UCSD-AML1 (cell line): Measurements from ENCODE around the gene SLC25A39.
"Not testable (repeated sequence)": the region's sequence is repeated elsewhere in the genome, so short reads cannot be mapped to it uniquely, and the experiment has no call there.

Experiments
- DNase-seq: peaks from one replicate; lab custom pipeline; 2025; ENCODE audit not compliant: unreplicated experiment; lab: John Stamatoyannopoulos, UW

The SLC25A39 gene

DNA sequence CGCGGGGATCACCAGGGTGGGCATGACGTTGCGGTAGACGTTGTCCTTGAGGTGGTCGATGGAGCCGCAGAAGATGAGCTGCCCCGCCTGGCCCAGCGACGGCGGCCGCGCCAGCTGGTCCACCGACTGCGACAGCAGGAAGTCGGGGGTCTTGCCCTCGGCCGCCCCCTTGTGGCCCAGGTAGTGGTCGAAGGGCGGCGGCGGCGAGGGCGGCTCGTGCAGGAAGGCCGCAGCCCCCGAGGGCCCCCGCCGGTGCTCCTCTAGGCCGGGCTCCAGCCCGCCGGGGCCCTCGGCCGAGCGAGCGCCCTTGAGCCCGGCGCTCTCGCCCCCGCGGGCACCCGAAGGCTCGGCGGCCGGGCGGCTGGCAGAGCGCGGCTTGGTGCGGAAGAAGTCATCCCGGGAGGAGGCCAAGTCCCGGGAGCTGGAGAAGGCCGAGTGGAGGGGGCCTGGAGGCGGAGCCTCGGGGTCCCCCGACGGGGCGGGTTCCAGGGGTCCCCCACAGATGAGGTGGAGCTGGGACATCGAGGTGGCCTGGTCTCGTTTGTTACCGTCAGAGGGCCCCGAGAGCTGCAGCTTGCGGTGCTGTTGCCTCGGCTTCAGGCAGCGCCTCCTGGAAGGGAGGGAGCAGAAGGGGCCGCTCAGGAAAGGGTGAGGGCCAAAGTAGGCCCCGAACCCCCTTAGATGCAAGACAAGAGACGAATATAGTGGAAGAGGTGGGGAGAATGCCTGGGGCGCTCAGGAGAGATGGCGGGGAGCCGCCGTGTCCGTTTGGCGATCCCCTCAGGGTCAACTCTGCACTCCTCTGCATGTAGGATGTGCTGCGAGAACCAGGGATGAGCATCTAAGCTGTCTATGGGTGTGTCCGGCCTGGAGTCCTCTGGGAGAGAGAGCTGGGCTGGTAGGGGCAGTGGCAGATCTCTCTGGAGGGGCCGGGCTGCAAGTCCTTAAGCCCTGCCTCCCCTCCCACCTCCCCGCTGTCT lies 30.2 kb upstream of the SLC25A39 start:
- no peak for DNase-seq

GRCh38 chr17:44353672-44354331 lies 29.2 kb upstream of the SLC25A39 start:
- no peak for DNase-seq

GRCh38 chr17:44352828-44353671 lies 28.4 kb upstream of the SLC25A39 start:
- DNase-seq = no peak

DNA sequence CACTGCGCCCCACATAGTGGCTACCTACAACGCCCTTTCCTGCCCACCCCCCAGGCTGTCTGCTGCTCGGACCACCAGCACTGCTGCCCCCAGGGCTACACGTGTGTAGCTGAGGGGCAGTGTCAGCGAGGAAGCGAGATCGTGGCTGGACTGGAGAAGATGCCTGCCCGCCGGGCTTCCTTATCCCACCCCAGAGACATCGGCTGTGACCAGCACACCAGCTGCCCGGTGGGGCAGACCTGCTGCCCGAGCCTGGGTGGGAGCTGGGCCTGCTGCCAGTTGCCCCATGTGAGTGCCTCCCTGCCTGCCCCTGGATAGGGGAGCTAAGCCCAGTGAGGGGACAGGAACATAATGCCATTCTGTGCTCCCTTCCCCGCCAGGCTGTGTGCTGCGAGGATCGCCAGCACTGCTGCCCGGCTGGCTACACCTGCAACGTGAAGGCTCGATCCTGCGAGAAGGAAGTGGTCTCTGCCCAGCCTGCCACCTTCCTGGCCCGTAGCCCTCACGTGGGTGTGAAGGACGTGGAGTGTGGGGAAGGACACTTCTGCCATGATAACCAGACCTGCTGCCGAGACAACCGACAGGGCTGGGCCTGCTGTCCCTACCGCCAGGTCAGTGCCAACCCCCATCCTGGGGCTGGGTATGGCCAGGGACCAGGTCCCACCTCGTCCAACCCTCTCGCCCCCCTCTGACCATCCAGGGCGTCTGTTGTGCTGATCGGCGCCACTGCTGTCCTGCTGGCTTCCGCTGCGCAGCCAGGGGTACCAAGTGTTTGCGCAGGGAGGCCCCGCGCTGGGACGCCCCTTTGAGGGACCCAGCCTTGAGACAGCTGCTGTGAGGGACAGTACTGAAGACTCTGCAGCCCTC lies 27.6 kb upstream of the SLC25A39 start:
- no peak for DNase-seq

DNA sequence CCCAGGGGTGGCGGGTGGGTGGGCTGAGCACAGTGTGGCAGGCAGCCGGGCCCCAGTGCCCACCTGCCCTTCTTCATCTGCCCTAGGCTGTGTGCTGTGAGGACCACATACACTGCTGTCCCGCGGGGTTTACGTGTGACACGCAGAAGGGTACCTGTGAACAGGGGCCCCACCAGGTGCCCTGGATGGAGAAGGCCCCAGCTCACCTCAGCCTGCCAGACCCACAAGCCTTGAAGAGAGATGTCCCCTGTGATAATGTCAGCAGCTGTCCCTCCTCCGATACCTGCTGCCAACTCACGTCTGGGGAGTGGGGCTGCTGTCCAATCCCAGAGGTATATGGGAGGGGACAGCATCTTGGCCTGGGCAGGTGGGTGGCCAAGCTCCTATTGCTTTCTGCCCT lies 26.8 kb upstream of the SLC25A39 start:
- no peak for DNase-seq

DNA sequence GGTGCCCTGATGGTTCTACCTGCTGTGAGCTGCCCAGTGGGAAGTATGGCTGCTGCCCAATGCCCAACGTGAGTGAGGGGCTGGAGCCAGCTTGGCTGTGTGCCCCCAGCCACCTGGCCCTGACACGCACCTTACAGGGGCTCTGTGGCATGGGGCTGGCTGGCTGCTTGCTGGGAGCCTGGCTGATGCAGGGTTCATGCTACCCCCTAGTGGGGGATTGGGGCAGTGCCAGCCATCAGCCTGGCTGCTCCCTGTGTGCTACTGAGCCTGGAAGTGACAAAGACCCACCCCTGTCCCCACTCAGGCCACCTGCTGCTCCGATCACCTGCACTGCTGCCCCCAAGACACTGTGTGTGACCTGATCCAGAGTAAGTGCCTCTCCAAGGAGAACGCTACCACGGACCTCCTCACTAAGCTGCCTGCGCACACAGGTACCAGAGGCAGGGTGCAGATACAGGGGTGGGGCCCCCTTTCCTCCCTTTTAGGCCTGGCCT lies 26.2 kb upstream of the SLC25A39 start:
- DNase-seq = peak; percentile 70

- DNase-seq = no peak
Observed at GRCh38 chr17:44349553-44350070, 25.0 kb upstream of the SLC25A39 start.

DNA sequence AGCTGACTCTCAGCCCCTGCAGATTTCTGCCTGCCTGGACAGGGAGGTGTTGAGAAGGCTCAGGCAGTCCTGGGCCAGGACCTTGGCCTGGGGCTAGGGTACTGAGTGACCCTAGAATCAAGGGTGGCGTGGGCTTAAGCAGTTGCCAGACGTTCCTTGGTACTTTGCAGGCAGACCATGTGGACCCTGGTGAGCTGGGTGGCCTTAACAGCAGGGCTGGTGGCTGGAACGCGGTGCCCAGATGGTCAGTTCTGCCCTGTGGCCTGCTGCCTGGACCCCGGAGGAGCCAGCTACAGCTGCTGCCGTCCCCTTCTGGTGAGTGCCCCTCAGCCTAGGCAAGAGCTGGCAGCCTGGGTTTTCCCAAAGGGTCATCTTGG lies 24.4 kb upstream of the SLC25A39 start:
- DNase-seq = no peak

- DNase-seq = peak; percentile 30
Observed at GRCh38 chr17:44348234-44348987, 23.8 kb upstream of the SLC25A39 start.

GRCh38 chr17:44347206-44348055 lies 22.8 kb upstream of the SLC25A39 start:
- DNase-seq = not testable (repeated sequence)

GRCh38 chr17:44346064-44346844 lies 21.6 kb upstream of the SLC25A39 start:
- no peak for DNase-seq

DNA sequence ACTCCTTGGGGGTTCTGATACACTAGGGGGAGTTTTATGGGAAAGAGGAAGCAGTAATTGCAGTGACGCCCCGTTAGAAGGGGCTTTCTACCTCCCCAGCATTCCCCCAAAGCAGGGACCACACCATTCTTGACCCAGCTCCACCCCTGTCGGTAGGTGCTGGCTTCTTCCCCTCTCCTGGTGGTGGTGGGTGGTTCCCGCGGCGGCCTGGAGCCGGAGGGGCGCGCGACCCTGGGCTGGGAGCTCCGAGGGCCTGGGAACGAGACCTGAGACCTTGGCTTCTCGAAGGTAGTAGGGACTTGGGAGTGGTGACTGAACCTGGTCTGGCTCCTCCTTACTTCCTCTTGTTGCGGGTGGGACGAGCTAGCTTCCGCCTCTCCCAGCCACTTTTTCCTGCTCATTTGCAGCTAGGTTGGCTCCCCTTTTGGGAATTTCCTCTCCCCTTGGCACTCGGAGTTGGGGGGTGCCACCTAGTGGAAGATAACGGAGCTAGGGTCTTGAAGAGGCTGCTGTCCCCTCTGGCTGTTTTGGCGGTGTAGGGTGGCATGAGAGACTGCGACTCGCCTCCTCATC lies 20.9 kb upstream of the SLC25A39 start:
- DNase-seq = peak; percentile 62

DNA sequence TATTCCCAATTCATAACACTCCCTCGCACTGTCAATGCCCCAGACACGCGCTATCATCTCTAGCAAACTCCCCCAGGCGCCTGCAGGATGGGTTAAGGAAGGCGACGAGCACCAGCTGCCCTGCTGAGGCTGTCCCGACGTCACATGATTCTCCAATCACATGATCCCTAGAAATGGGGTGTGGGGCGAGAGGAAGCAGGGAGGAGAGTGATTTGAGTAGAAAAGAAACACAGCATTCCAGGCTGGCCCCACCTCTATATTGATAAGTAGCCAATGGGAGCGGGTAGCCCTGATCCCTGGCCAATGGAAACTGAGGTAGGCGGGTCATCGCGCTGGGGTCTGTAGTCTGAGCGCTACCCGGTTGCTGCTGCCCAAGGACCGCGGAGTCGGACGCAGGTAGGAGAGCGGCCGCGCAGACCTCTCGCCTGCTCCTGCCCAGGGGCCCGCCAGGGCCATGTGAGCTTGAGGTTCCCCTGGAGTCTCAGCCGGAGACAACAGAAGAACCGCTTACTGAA lies 20.4 kb upstream of the SLC25A39 start, which contains the start of gene GRN:
GRN (plus strand) TSS at position 364 of the 515 bp plus-strand sequence. CDS start 3,863 bp downstream, outside the sequence.
- DNase-seq = peak; percentile 90

DNA sequence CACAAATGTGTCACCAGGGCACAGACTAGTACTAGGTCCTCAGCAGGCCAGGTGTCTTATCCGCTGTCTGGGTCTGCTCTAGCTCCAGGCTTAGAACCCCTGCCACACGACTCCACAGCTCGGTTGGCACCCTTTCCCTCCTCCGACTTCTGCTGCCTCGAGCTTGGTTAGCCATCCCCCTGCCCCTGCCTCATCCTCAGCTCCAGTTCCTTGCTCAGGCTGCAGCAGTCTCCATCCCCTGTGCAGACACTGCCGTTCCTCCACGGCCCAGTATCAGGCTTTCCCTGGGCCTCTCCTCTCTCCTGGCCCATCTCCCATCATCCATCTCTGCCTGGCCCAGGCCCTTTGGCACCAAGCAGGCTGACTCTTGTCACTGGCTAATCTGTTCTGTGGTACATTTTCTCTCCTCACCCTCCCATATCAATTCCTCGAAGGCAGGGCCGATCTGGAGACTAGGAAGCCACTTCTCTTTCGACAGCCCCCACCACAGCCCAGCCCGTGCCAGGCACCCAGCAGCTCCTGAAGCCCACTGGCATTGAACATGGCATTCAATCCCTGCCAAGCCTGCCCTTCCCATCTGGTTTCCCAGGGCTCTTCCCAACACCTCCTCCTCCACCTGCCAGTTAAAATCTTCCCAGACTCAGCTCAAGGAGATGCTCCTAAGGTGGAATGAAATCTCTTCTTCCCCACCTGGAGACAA lies 19.0 kb upstream of the SLC25A39 start:
- DNase-seq = no peak

DNA sequence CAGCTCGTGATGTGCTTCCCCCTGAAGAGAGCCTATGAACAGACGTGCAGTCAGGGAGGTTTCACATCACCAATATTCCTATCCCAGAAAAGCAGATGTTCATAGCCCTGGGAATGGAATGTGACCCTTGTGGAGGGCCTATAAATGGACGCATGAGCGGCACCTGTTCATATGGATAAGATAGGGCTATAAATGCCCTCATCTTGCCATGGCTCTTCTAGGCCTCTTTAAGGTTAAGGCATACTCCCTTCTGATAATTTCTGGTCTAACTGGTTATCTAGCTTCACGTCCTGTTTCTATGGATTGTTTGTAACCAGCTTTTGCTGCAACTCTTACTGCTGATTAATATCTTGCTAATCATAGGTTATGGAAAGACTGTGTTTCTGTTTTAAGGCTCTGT lies 15.9 kb upstream of the SLC25A39 start:
- not testable (repeated sequence) for DNase-seq

GRCh38 chr17:44338702-44339101 lies 14.1 kb upstream of the SLC25A39 start:
- DNase-seq = no peak
